H1 (cell line): ENCODE data around the gene ST6GALNAC5. TPM values are rescaled to one million over a fixed set of nuclear protein-coding genes. Genes with fewer than 3 reads are reported as not detected.

Experiments
- CBX5 ChIP-seq: fragments of 300-800, 300-1000 bp; sonication (generic); IDR thresholded peaks from 2 replicates; pipeline ENCODE4 v1.7.1; 2016; ENCODE audit warnings: antibody characterized with exemption, low read length, low read depth
- CHD1 ChIP-seq: IDR thresholded peaks from 2 replicates; pipeline ENCODE4 v1.6.1; 2012; ENCODE audit warnings: low read depth, low read length, improper control_type of control experiment
- CREB1 ChIP-seq: IDR thresholded peaks from 2 replicates; pipeline ENCODE4 v1.6.1; 2012; ENCODE audit warnings: inconsistent platforms
- EP300 ChIP-seq, 2 experiments: IDR thresholded peaks; 1 replicate in 1 of 2; 2 replicates in 1 of 2; pipeline ENCODE4 v1.6.1; 2011 to 2012; ENCODE audit warnings: low read depth in 2 of 2, low read length in 2 of 2, mild to moderate bottlenecking in 2 of 2, borderline replicate concordance in 1 of 2, inconsistent platforms in 1 of 2, moderate library complexity in 1 of 2
- KDM1A ChIP-seq: fragments of 200-600, 300-600 bp; sonication (generic); IDR thresholded peaks from 2 replicates; pipeline ENCODE4 v1.7.1; 2016; ENCODE audit warnings: mild to moderate bottlenecking, low read length, borderline replicate concordance
- polyA plus RNA-seq, 7 experiments: library from polyadenylated mRNA; depleted of rRNA in 3 of 7; stranded (reverse) in 5 of 7; unstranded in 2 of 7; fragments of >200 nt in 5 of 7; fragments of 200-250 nt in 2 of 7; gene quantifications; 1 replicate in 5 of 7; 2 replicates in 1 of 7; 4 replicates in 1 of 7; pipeline versions ENCODE4 v1.2.1 to v1.2.3, GENCODE V29; 2011 to 2013; ENCODE audit warnings: missing spikeins in 2 of 7, mixed read lengths in 2 of 7
- total RNA-seq: library from RNA; stranded (reverse); fragmentation: NEBNext Ultra II Directional; extraction: Animal tissue kit (Norgen Biotek cat#: 25700); gene quantifications from 2 replicates; pipeline ENCODE4 v1.2.1, GENCODE V29; 2021
- TF ChIP-seq, protein P1 (sequence below): fragments of 300-600 bp; sonication (generic); IDR thresholded peaks from 2 replicates; pipeline ENCODE4 v1.7.1; 2012; ENCODE audit warnings: low read length, moderate library complexity, mild to moderate bottlenecking, inconsistent platforms; ENCODE audit not compliant: insufficient replicate concordance

The ST6GALNAC5 gene
- total and polyA plus RNA-seq, 2 of the 8 experiments (the other 6 are each of a cell fraction or from before 2014, with no cell fraction given) = 6.2 to 7.3 TPM

DNA sequence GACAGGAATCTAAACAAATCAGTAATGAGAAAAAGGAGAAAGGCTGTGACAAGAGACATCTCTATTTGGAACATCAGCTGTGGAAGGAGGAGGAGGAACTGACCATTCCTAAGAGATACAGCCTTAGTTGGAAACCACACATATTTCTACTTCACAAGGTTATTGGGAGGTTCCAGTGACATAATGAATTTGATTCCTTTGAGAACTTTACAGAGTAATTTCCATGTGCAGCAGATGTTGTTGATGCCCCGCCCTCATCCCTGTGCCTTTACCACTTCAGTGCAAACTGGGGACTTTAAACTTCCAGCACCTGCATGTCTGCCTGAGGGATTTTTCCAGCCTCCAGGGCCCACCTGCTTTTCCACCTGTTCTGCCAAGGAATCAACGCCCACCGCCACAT, 9.3 kb upstream of the ST6GALNAC5 start (continued):
- TF ChIP-seq EP300 (IDR thresholded peaks at IDR 0.05; ENCODE audit: borderline replicate concordance in 1 of 2, low read depth in 2 of 2, low read length in 2 of 2) (no peak), CBX5 (no peak), KDM1A (no peak), CHD1 (no peak), CREB1 (no peak)
- TF ChIP-seq, protein P1, sequence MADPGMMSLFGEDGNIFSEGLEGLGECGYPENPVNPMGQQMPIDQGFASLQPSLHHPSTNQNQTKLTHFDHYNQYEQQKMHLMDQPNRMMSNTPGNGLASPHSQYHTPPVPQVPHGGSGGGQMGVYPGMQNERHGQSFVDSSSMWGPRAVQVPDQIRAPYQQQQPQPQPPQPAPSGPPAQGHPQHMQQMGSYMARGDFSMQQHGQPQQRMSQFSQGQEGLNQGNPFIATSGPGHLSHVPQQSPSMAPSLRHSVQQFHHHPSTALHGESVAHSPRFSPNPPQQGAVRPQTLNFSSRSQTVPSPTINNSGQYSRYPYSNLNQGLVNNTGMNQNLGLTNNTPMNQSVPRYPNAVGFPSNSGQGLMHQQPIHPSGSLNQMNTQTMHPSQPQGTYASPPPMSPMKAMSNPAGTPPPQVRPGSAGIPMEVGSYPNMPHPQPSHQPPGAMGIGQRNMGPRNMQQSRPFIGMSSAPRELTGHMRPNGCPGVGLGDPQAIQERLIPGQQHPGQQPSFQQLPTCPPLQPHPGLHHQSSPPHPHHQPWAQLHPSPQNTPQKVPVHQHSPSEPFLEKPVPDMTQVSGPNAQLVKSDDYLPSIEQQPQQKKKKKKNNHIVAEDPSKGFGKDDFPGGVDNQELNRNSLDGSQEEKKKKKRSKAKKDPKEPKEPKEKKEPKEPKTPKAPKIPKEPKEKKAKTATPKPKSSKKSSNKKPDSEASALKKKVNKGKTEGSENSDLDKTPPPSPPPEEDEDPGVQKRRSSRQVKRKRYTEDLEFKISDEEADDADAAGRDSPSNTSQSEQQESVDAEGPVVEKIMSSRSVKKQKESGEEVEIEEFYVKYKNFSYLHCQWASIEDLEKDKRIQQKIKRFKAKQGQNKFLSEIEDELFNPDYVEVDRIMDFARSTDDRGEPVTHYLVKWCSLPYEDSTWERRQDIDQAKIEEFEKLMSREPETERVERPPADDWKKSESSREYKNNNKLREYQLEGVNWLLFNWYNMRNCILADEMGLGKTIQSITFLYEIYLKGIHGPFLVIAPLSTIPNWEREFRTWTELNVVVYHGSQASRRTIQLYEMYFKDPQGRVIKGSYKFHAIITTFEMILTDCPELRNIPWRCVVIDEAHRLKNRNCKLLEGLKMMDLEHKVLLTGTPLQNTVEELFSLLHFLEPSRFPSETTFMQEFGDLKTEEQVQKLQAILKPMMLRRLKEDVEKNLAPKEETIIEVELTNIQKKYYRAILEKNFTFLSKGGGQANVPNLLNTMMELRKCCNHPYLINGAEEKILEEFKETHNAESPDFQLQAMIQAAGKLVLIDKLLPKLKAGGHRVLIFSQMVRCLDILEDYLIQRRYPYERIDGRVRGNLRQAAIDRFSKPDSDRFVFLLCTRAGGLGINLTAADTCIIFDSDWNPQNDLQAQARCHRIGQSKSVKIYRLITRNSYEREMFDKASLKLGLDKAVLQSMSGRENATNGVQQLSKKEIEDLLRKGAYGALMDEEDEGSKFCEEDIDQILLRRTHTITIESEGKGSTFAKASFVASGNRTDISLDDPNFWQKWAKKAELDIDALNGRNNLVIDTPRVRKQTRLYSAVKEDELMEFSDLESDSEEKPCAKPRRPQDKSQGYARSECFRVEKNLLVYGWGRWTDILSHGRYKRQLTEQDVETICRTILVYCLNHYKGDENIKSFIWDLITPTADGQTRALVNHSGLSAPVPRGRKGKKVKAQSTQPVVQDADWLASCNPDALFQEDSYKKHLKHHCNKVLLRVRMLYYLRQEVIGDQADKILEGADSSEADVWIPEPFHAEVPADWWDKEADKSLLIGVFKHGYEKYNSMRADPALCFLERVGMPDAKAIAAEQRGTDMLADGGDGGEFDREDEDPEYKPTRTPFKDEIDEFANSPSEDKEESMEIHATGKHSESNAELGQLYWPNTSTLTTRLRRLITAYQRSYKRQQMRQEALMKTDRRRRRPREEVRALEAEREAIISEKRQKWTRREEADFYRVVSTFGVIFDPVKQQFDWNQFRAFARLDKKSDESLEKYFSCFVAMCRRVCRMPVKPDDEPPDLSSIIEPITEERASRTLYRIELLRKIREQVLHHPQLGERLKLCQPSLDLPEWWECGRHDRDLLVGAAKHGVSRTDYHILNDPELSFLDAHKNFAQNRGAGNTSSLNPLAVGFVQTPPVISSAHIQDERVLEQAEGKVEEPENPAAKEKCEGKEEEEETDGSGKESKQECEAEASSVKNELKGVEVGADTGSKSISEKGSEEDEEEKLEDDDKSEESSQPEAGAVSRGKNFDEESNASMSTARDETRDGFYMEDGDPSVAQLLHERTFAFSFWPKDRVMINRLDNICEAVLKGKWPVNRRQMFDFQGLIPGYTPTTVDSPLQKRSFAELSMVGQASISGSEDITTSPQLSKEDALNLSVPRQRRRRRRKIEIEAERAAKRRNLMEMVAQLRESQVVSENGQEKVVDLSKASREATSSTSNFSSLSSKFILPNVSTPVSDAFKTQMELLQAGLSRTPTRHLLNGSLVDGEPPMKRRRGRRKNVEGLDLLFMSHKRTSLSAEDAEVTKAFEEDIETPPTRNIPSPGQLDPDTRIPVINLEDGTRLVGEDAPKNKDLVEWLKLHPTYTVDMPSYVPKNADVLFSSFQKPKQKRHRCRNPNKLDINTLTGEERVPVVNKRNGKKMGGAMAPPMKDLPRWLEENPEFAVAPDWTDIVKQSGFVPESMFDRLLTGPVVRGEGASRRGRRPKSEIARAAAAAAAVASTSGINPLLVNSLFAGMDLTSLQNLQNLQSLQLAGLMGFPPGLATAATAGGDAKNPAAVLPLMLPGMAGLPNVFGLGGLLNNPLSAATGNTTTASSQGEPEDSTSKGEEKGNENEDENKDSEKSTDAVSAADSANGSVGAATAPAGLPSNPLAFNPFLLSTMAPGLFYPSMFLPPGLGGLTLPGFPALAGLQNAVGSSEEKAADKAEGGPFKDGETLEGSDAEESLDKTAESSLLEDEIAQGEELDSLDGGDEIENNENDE = no peak
